ENCODE measurements around the gene HGS. TPM values are rescaled to one million over a fixed set of nuclear protein-coding genes. Genes with fewer than 3 reads are reported as not detected.

HGS gene
- total RNA-seq, 1 donor from 2014 or later = 92.0 TPM

DNA sequence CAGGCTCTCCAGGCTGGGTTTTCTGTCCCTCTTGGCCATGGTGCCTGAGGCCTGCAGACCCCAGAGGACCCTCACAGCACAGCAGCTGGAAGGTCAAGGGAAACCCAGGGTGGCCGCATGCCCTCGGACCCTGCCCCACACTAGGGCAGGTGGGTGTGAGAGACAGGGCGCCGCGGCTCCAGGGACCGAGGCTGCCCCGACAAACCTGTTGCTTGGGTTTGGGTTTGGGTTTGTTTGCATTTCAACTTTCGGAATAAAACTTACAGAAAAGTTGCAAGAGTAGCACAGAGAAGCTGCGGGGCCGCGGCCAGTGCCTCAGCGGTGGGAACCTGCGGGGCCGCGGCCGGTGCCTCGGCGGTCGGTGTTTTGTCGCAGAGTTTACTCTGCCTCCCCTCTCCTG lies 7.8 kb downstream of the HGS start:
- ATAC-seq = no peak
- Histone ChIP-seq H3K4me3 (no peak overlapping the region), H3K9me3 (no peaks in the 10 kb centered on the region), H3K4me1 (no peaks in the 10 kb centered on the region), H3K36me3 (peaks cover 100% of the 10 kb centered on the region), H3K27ac (no peak overlapping the region), H3K27me3 (ENCODE audit: low read depth) (no peaks in the 10 kb centered on the region)
- TF ChIP-seq CTCF (IDR thresholded peaks at IDR 0.05) = no peak
- DNase-seq = no peak
- intact Hi-C loops (cut with DNase I) = no loop called here

GRCh38 chr17:81693509-81694210 lies 9.8 kb downstream of the HGS start:
- no peak for ATAC-seq
- intact Hi-C loops (cut with DNase I) = no loop called here
- peaks cover 100% of the 10 kb centered on the region for H3K36me3 ChIP-seq

DNA sequence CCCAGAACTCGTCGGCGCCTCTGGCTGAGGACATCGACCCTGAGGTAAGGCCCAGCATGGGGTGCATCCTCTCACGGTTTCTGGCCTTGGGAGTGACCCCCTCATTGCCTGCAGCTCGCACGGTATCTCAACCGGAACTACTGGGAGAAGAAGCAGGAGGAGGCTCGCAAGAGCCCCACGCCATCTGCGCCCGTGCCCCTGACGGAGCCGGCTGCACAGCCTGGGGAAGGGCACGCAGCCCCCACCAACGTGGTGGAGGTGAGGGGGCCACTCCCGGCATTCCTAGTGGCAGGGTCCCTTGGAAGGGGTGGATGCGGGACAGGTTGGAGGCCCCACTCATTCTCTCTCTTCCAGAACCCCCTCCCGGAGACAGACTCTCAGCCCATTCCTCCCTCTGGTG lies 11.0 kb downstream of the HGS start:
- no peak overlapping the region for H3K27ac ChIP-seq
- intact Hi-C loops (cut with DNase I) = no loop called here
- no peak for TF ChIP-seq CTCF (IDR thresholded peaks at IDR 0.05)
- H3K27me3 ChIP-seq (ENCODE audit: low read depth) = no peaks in the 10 kb centered on the region
- H3K4me3 ChIP-seq = no peak overlapping the region
- DNase-seq = no peak
- H3K4me1 ChIP-seq = no peaks in the 10 kb centered on the region
- H3K36me3 ChIP-seq = peaks cover 100% of the 10 kb centered on the region
- ATAC-seq = no peak
- H3K9me3 ChIP-seq = no peaks in the 10 kb centered on the region

More at GRCh38 chr17:81693509-81694210, 9.8 kb downstream of the HGS start:
- Histone ChIP-seq H3K27me3 (ENCODE audit: low read depth) (no peaks in the 10 kb centered on the region), H3K4me3 (no peak overlapping the region), H3K9me3 (no peaks in the 10 kb centered on the region), H3K4me1 (no peaks in the 10 kb centered on the region), H3K27ac (no peak overlapping the region)
- no peak for TF ChIP-seq CTCF (IDR thresholded peaks at IDR 0.05)
- DNase-seq = no peak

DNA sequence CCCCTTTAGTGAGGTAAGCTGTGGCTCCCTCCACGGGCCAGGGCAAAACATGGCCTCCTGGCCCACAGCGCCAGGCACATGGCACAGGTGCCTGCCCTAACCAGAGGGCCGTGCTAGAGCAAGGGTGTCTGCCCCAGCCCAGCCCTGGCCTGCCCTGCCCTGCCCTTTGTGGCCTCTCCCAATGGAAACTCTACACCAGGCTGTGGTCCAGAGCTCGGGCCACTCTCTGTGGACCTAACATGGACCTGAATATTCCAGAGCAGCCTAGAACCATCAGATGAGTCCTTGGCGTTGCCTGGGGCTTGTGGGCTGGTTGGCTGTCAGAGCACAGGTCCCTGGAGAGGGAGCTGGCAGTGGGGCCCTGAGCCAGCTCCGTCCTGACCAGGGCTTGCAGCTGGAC lies 11.4 kb downstream of the HGS start:
- DNase-seq (no peak), ATAC-seq (peak in 1 of 2 donors; percentile 10)
- Histone ChIP-seq H3K4me3 (no peak overlapping the region), H3K4me1 (no peaks in the 10 kb centered on the region), H3K27me3 (ENCODE audit: low read depth) (no peaks in the 10 kb centered on the region), H3K9me3 (no peaks in the 10 kb centered on the region), H3K36me3 (peaks cover 97% of the 10 kb centered on the region), H3K27ac (no peak overlapping the region)
- intact Hi-C loops (cut with DNase I) = no loop called here
- TF ChIP-seq CTCF (IDR thresholded peaks at IDR 0.05) = no peak

GRCh38 chr17:81695801-81696200 lies 12.0 kb downstream of the HGS start:
- peaks cover 96% of the 10 kb centered on the region for H3K36me3 ChIP-seq
- intact Hi-C loops (cut with DNase I) = no loop called here

More at GRCh38 chr17:81695801-81696200, 12.0 kb downstream of the HGS start:
- DNase-seq (no peak), ATAC-seq (no peak)
- Histone ChIP-seq H3K27me3 (ENCODE audit: low read depth) (no peaks in the 10 kb centered on the region), H3K9me3 (no peaks in the 10 kb centered on the region), H3K4me1 (peaks cover 5% of the 10 kb centered on the region), H3K27ac (no peak overlapping the region), H3K4me3 (no peak overlapping the region)
- no peak for TF ChIP-seq CTCF (IDR thresholded peaks at IDR 0.05)

Data from lower lobe of right lung (tissue), 2 donors.